ENCODE results near the gene PCDHB1.
A peak's percentile ranks its signal among the peaks of the same experiment; 100 is the strongest.

The PCDHB1 gene, protein sequence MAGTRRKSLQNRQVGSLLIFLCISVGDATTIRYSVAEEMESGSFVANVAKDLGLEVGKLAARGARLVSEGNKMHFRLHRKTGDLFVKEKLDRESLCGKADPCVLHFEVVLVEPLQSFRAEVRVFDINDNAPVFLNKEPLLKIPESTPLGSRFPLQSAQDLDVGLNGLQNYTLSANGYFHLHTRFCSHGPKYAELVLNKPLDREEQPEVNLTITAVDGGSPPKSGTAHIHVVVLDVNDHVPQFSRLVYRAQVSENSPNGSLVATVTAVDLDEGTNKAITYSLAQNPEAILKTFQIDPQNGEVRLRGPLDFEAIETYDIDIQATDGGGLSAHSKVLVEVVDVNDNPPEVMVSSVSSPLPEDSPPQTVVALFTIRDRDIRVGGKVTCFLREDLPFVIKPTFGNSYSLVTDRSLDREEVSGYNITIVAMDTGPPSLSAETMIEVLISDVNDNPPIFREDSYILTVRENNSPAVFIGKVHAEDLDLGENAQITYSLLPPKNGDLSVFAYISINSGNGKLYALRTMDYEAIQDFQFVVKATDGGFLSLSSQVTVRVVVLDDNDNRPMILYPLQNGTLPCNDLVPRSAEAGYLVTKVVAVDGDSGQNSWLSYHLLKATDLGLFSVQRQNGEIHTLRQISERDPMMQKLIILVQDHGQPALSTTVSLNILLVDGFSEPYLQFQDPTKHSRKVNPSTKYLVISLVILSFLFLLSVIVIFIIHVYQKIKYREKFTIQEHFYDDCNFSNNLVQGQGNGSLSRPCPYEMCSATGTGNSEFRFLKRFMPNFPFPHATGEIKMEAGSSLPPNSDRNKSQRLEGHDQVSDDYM
- 0 reads per million in 2 donors for total RNA-seq

DNA sequence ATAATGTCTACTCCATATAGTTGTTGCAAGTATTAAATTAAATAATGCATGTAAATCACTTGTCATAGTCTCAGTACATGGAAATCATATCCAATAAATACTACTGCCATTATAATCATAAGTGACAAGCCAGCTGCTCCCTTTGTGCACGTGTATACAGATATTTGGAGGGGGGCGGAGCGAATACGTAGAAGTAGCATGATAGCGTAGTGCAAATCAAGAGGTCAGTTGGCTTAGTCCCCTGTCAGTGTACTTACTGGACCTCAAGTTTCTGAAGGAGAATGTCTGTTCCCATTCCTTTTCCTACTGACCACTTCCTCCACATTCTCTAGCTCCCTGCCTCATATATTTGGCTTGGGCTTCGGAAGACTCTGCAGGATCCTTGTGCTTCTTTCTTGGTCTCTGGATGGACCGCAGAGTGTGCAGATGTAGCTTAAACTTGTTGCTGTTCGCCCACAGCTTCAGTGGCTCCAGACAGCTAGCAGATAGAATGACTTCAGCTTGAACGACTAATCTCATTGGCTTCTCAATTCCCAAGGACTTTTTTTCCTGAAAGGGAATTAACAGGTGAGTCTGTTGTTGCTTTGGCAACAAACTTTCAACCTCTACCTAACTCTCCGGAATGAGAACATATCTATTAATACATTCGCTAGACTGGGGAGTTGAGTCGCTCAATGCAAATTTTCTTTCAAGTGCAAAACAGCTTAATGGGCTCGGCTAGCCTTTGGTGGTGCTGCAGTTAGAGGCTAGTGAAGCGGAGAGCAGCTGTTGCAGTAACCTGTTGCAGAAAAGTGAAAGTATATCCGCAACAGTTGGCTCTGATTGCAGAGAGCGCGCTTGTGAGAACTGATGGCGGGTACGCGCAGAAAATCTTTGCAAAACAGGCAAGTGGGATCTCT, at the start of gene PCDHB1:
PCDHB1 (plus strand) TSS at position 753 of the 899 bp plus-strand sequence; CDS start at position 850, 97 bp downstream.
- DNase-seq, result no peak

DNA sequence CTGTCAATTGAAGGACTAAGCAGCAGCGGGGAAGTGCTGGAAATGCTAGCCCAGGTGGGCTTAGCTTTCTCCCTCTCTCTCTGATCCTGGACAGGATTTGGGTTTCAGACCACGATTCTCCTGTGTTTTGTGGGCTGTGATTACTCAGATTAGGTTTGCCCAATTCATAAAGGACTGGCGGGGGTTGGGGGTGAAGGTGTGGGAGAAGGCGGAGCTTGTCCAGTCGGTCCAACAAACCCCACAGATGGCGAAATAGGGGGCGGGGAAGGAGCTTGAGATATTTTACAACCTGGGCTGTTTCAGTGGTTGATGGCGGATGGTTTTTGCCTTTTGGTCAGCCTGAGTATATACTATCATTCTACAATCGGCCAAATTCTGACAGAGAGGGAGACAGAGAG, 49.7 kb upstream of the PCDHB1 start:
- DNase-seq, result no peak

DNA sequence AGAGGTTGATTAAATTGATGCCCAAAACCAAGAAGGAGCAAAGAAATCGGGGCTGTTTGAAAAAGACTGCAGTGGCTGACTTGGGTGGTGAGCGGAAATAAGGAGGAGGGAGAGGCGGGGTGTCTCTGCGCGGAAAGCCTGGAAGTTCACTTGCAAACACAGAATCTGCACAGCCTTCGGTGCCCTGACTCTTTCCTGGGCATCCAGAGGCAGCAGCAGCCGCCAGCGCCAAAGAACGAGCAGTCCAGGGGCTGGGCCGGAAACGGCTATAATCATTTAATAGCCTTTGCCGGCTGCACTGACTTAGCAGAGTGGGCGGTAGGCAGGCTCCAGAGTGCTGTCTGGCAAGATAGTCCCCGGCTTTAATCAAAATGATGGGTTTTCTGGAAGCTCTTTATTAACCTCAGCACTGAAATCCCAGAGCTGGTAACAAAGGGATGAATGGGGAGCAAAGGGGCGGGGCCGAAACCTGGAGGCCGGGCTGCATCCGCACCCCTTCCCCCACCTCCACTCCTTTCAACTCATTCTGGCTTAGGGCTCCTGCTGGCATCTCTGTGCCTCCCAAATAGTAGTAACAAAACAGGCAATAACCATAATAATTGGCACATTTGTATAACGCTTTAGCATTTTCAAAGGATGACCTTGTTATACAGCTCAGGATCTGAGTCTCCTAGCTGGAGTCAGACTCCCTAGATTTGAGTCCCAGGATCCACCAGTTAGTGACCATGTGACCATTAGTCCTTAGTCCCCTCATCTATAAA, 49.1 kb upstream of the PCDHB1 start:
- DNase-seq, result no peak

DNA sequence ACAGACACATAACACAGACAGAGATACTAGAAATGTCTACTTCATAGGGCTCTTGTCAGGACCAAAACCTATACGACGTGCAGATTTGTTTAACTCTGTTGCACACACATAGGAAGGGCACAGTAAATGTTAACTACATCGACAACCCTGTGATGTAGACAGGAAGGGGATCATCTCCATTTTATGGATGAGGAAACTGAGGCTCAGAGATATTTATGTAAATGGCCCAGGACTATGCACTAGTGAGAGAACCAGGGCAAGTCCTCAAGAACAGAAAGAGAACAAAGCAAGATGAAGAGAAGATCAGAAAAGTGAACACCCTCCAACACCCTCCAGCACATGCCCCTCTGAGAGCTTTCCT, 48.6 kb upstream of the PCDHB1 start:
- DNase-seq, result no peak

DNA sequence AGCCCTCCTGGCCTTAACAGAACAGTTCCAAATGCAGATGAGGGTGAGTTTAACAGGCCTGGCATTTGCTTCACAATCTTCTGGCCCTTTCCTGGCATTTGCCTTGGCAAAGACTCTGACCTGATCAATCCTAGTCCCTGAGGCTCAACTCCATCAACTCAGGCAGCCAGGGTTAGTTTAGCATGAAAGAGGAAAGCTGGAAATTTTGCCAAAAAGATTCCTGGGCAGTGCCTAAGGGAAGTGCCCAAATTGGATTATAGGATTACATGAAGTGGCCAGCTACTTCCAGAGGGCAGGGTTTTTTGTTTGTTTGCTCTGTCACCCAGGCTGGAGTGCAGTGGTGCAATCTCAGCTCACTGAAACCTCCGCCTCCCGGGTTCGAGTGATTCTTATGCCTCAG, 48.1 kb upstream of the PCDHB1 start:
- no peak for DNase-seq

DNA sequence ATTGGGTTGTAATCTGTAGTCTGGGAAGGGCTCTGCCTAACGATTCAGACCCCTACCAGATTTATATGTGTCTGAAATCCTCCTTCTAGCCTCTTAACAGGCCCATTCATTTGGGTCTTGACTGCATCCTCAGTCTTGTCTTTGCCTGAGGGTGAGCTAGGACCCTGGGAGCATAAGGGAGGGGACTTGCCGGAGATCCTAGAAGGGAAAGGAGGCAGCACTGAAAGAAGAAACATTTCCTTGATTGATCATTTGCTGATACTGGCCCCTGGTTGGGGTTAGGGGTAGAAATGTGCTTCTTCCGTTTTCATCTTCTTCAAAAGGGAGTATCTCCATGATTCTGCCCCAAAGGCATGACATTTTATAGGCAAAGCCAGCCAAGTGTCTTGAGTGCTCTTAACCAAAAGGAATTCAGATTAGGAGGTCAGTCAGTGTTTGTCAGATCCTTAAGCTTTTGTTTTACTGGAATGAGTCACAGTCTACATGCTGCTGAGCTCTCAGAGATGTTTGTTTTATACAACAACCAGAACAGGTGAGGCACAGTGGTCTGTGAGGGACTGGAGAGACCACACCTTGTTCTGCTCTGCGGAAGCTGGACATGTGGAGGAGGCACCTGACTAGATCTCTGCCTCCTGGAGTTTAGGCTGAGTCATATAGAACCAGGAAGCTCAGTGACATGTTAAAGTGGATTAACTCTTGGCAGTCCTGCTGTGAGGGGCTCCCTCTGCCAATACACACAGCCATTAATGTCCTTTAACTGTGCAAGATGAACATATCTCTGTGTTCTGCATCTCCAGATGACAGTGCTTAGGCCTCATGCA, 47.2 kb upstream of the PCDHB1 start:
- DNase-seq, result no peak

DNA sequence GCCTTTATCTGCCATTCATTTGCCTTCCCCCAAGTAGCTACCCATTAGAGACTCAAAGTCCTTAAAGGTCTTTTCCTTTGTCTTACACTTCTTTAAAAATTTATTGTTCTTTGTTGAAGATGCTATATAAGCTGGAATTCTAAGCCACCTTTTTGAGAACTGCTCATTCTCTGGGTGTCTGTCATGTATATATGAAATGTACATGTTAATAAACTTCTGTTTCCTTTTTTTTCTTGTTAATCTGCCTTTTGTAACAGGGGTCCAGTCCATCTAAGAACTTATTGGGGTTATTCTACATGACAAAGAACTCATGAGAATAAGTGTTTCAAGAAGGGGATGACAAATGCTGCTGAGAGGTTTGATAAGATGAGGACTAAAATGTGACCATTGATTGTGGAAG, 43.4 kb upstream of the PCDHB1 start:
- DNase-seq, result no peak

DNA sequence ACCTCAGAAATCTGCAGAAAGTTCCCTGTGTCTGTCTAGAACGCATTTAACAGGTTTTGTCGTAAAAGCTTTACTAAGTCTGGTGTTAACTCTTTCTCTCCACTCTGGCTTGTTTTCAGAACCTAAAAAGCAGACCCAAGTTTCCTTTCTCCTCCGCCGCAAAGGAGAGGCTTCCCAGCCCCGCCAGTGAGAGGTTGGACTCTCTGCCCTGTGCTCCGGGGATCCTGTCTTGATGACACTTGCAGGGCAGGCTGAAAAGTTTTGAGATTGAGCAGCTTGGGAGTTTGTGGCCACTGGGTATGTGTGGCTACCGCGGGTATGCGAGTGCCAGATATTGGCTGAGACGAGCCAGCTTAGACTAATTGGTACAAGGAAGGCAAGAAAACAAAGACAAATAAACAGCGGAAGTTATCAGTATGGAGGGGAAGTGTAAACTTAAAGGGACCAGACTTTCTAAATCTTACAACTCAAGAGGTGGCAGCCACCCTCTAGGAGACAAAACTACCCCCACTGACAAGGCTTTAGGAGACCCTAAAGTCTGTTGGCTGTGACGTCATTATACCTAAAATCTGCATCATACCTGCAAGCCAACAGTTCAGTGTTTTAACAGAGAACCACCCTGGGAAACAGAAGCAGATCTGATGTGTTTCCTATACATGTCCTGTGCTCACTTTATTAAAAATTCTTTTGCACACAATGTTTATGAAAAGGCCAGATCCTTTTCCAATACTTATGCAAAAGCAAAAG, 41.0 kb upstream of the PCDHB1 start:
- no peak for DNase-seq

DNA sequence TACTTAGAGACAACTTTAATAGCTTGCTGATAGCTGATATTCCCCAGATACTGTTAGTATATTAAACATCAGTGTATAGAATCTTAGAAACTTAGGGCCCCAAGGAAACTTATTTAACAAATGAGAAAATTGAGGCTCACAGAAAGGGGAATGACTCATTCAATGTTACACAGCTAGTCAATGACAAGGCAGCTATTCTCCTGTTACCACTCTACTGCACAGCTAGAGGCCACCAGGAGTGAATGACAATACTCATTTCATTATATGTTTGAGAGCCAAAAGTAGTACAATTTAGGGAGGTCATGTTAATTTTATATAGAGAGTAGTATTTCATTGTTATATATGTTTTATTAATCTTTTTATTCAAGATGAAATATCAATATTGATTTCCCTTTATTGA, 33.2 kb upstream of the PCDHB1 start:
- DNase-seq, result no peak

DNA sequence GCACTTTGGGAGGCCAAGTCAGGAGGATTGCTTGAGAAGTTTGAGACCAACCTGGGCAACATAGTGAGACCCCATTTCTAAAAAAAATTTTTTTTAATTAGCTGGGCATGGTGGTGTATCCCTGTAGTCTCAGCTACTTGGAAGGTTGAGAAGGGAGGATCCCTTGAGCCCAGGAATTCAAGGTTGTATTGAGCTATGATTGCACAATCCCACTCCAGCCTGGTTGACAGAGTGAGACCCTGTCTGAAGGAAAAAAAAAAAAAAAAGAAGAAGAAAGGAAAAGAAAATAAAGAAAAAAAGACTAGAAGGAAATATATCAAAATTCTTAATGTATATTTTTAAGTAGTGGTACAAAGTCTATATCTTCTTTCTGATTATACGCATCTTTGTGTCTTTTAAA, 28.8 kb upstream of the PCDHB1 start:
- DNase-seq, result no peak

DNA sequence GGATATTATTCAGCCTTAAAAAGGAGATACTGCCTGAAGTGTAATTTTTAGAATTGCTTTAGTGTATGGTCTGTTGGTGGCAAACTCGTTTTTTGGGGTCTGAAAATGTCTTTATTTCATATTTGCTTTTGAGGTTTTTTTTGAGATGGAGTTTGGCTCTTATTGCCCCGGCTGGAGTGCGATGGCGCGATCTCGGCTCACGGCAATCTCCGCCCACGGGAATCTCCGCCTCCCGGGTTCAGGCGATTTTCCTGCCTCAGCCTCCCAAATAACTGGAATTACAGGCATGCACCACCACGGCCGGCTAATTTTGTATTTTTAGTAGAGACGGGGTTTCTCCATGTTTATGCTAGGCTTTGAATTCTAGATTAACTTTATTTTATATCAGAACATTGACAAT, 20.2 kb upstream of the PCDHB1 start:
- DNase-seq, result no peak

DNA sequence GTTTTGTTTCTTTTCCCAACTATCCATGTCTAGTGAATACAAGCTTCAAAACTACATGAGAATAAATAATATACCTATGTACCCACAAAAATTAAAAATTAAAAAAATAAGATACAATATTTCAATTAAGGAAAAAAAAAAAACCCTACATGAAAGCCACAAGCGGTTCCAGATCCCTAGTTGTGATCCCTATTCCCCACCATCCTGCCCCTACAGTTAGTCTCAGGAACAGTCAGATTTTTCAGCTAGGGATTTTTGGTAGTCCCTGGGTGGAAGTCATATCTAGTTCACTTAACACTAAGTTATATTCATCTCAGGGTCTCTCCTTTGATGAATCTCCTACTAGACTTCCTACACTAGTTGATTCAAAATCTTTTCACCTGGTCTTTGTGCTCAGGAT, 18.5 kb upstream of the PCDHB1 start:
- no peak for DNase-seq

DNA sequence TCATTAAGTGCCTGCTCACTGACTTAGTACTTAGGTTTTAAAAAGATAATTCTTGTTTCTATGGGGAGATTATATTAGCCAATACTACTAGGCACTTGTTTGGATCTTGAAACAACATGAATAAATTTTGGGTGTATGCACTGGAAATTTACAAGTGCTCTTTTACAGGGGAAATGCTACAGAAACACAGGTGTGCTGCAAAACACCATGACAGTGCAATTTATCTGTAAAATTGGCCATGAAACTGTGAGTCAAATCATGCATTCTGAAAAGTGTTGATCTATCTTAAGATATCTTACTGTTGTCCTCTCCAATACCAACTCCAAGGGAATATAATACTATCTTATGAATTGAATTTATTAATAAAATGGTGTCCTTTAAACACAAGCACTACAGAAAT, 12.1 kb upstream of the PCDHB1 start:
- DNase-seq, result no peak

DNA sequence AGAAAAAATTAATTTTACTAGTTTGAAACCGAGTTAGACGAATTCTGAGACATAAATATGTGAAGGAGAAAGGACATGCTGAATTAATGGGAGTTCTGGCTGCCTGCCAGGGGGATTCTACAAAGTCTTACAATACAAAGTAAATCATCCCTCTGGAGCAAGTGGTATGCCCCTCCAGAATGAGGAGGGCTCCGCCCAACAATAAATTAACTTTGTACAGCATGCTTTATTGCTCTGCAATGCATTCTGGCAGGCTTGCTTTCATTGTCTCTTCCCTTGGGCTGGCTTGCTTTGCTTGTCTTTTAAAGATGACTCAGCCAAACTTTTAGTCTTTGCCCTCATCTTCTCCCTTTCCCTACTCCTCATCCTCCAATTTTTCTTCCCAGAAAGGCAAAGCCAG, 11.7 kb upstream of the PCDHB1 start:
- DNase-seq, result no peak

DNA sequence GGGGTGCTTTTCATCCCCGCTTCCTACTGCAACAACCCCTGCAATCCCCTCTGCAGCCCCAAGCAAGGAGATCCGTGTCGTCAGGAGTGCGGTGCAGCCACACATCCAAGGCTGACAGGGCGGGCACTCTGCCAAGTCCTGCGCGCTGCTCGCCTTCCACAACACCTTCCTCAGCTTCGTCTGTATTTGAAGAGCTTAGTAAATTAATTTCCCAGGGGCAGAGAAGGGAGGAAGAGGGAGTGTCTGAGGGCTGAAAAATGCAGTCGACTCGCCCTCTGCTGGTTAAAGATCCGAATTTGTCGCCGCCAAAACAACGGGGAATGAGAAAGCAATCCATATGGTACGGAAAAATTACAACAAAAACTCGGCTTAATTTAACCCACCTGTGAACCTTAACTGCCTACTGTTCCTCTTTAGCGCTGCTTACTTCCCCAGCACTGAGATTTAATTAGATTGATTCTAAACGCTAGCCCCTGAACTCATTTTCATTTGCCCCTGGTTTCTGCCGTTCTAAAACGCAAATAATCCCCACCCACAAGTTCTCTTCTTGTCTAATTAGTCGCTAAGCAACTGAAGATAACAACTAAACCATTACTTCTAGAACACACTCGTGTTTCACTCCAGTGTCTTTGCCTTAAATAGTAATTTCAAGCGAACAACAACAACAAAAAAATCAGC, 10.9 kb upstream of the PCDHB1 start:
- no peak for DNase-seq

DNA sequence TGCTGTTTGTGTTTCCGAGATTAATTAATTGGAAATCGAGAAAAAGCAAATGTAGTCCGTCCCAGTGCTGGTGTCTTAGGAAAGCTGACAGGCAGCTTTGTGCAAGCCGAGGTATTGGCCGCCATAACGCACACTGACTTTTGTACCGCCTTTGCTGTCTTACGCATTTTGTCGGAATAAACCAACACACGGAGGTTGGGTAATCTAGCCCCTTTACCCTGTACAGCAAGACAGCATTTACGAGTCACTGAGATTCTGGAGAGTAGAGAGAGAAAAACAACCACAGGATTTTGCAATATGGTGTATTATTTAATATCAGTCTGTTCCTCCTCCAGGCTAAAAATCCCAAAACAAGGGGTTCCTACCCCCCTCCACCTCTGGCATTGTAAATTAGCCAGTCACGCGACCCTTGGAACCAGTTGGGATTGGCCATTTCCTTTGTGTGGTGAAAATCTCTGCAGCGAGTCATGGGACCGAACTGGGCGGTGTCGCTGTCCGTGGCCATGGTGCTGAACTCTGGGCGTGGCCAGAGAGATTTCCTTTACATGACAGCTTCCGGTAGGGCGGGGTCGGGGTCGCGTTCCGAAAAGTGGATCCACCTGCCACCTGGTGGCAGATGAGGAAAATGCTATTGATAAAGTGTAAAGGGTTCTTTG, 10.3 kb upstream of the PCDHB1 start:
- peak; percentile 58 for DNase-seq

DNA sequence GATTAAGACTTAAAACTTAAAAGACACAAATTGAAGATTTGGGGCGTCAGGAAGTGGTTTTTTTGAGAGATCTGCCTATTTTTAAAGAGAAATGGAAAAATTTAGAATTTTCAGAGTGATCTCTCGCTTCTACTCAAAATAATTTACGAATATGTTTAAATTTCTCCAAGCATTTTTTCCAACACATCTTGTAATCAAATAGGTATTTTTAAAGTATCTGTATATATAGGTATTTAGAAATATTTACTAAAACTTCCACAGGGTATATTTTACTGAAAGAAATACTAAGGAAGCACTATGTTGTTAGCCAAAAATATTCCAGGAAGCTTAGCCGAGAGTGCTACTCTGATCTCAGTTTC, 9.8 kb upstream of the PCDHB1 start:
- no peak for DNase-seq

DNA sequence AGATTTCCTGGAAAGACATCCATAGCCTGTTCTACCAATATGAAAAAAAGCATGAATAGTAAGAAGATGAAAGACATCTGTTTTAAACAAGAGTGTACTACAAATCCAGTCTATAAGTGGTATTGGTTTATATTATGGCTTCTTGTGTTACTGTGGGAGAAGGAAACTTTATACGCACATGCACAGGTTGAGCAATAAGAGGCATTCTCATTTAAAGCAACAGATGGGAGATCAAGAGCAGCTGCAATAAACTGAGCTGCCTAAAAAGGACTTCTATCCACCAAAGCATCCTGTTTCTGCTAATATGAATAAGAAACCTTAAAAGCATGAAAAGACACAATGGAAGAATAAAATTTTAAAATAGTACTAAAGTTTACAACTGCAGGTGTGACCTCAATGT, 8.6 kb upstream of the PCDHB1 start:
- DNase-seq, result no peak

DNA sequence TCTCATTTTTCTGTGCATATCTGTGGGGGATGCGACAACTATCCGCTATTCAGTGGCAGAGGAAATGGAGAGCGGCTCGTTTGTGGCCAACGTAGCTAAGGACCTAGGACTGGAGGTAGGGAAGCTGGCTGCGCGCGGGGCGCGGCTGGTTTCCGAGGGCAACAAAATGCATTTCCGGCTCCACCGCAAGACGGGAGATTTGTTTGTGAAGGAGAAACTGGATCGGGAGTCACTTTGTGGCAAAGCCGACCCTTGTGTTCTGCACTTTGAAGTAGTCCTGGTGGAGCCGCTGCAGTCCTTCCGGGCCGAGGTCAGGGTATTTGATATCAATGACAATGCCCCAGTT, 320 bp downstream of the PCDHB1 start:
- no peak for DNase-seq

DNA sequence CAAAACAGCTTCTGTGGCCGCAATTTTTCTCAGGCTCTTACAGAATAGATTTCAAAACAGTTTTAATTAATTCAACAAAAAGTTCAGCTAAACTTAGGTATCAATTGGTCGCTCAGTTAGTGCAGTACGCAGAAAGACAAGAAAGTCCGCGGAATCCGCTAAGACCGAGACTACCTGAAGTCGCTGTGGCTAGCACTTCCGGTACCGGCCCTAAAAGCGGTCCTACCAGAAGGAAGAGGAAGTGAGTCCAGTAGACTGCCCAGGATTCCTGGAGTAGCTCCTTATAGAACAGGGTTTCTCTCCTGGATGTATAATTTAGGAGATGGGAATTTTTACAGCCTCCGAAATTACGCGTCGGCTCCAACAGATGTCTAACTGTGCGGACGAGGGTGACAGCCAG, 26.7 kb downstream of the PCDHB1 start:
- DNase-seq, result no peak
